Upper lobe of left lung (tissue), 4 donors: ENCODE results near the gene CD8A.

ENCODE experiments used
- CTCF ChIP-seq, 6 experiments: fragments of 450-650 bp in 4 of 6; fragments of 200-600 bp in 2 of 6; sonication (generic) in 2 of 6; IDR thresholded peaks; one replicate each; pipeline ENCODE4 v1.5.1; 2016 to 2019; ENCODE audit warnings: antibody characterized with exemption in 6 of 6
- EP300 ChIP-seq, 4 donors: sonication (generic); formaldehyde crosslinking; IDR thresholded peaks; one replicate each; pipeline ENCODE4 v1.5.1; 2017; ENCODE audit warnings: antibody characterized with exemption in 4 of 4, control low read depth in 2 of 4
- POLR2A ChIP-seq, 4 donors: fragments of 450-650 bp; IDR thresholded peaks; one replicate each; pipeline ENCODE4 v1.5.1; 2016 to 2017; ENCODE audit warnings: antibody characterized with exemption in 4 of 4, mild to moderate bottlenecking in 2 of 4

- TF ChIP-seq CTCF (IDR thresholded peaks at IDR 0.05) (no peak), EP300 (IDR thresholded peaks at IDR 0.05) (no peak), POLR2A (IDR thresholded peaks at IDR 0.05) (no peak)
Observed at GRCh38 chr2:86833315-86833714, 42.6 kb upstream of the CD8A start.
